Suppressor macrophage treated with lipopolysaccharide for 1 hour (primary cell): ENCODE measurements around the gene PRR12.
"Not testable (repeated sequence)": the region's sequence is repeated elsewhere in the genome, so short reads cannot be mapped to it uniquely, and the experiment has no call there.

ENCODE experiments used
- DNase-seq, 3 donors: peaks; one replicate each; pipeline ENCODE4 v3.0.0-alpha.2; 2020 to 2022

PRR12 gene

GRCh38 chr19:49624967-49625910 is 34.3 kb downstream of the PRR12 start:
- no peak for DNase-seq

GRCh38 chr19:49626226-49626625 is 35.2 kb downstream of the PRR12 start:
- no peak for DNase-seq

- no peak for DNase-seq
These were observed 38.7 kb downstream of the PRR12 start for GRCh38 chr19:49629659-49630058.

GRCh38 chr19:49631014-49631588 is 40.1 kb downstream of the PRR12 start:
- DNase-seq, result no peak

GRCh38 chr19:49631610-49632192 is 40.7 kb downstream of the PRR12 start:
- DNase-seq, result no peak

GRCh38 chr19:49632576-49632975 is 41.6 kb downstream of the PRR12 start:
- no peak for DNase-seq

GRCh38 chr19:49633273-49633672 is 42.3 kb downstream of the PRR12 start:
- DNase-seq, result not testable (repeated sequence)

- peak; percentile 62 to 82 (median 71) for DNase-seq
These were observed 44.7 kb downstream of the PRR12 start for GRCh38 chr19:49635530-49636232.

- DNase-seq, result no peak
These were observed 45.4 kb downstream of the PRR12 start for GRCh38 chr19:49636233-49636932.

- peak; percentile 64 to 86 (median 72) for DNase-seq
These were observed 47.1 kb downstream of the PRR12 start for GRCh38 chr19:49637821-49638738.

GRCh38 chr19:49639401-49640112 is 48.6 kb downstream of the PRR12 start:
- DNase-seq, result peak in 1 of 3 donors; percentile 12

- peak; percentile 100 for DNase-seq
These were observed 49.3 kb downstream of the PRR12 start, which contains the start of gene RRAS for GRCh38 chr19:49640113-49640898. Gene RRAS (minus strand): TSS chr19:49640143. CDS start chr19:49640098, 45 bp downstream.

GRCh38 chr19:49641688-49642491 is 50.9 kb downstream of the PRR12 start, which contains the start of gene SCAF1:
Gene SCAF1 (plus strand): TSS chr19:49642209. CDS start chr19:49645027, 2,818 bp downstream.
- peak; percentile 100 for DNase-seq

GRCh38 chr19:49642492-49643035 is 51.6 kb downstream of the PRR12 start:
- no peak for DNase-seq

- peak in 2 of 3 donors; percentile 7 to 14 for DNase-seq
These were observed 52.5 kb downstream of the PRR12 start for GRCh38 chr19:49643466-49643865.

GRCh38 chr19:49645592-49645991 is 54.6 kb downstream of the PRR12 start:
- no peak for DNase-seq

- DNase-seq, result no peak
These were observed 55.0 kb downstream of the PRR12 start for GRCh38 chr19:49645995-49646394.

- DNase-seq, result no peak
These were observed 55.6 kb downstream of the PRR12 start for GRCh38 chr19:49646586-49646985.
